Gastroesophageal sphincter (tissue), 3 donors: Measurements from ENCODE around the gene THADA.

ENCODE experiments used
- CTCF ChIP-seq, 4 experiments: fragments of 200-600 bp in 2 of 4; fragments of 450-650 bp in 2 of 4; sonication (generic) in 1 of 4; IDR thresholded peaks; one replicate each; pipeline ENCODE4 v1.5.1; 2017 to 2019; ENCODE audit warnings: antibody characterized with exemption in 4 of 4, mild to moderate bottlenecking in 2 of 4, moderate library complexity in 2 of 4
- EP300 ChIP-seq: sonication (generic); formaldehyde crosslinking; IDR thresholded peaks from one replicate; pipeline ENCODE4 v1.6.1; 2017; ENCODE audit warnings: antibody characterized with exemption, mild to moderate bottlenecking
- POLR2A ChIP-seq, 2 donors: fragments of 450-650 bp; IDR thresholded peaks; one replicate each; pipeline ENCODE4 v1.6.1; 2017; ENCODE audit warnings: antibody characterized with exemption in 2 of 2, mild to moderate bottlenecking in 2 of 2, moderate library complexity in 1 of 2
- POLR2AphosphoS5 ChIP-seq: sonication (generic); formaldehyde crosslinking; IDR thresholded peaks from one replicate; pipeline ENCODE4 v1.6.1; 2017; ENCODE audit warnings: antibody characterized with exemption

GRCh38 chr2:43569921-43570320 is 25.9 kb downstream of the THADA start:
- no peak for TF ChIP-seq CTCF (IDR thresholded peaks at IDR 0.05)
- TF ChIP-seq POLR2A (IDR thresholded peaks at IDR 0.05): no peak
- TF ChIP-seq EP300: no peak
- TF ChIP-seq POLR2AphosphoS5: no peak
